Cerebellar nuclear complex (tissue), 1 donor: ENCODE measurements around the gene ST7L.
"Not testable (repeated sequence)": the region's sequence is repeated elsewhere in the genome, so short reads cannot be mapped to it uniquely, and the experiment has no call there.

Experiments used
- DNase-seq, 2 experiments: peaks; one replicate each; lab custom pipeline; 2025; lab: John Stamatoyannopoulos, UW

ST7L gene

GRCh38 chr1:112618721-112619517, at the start of gene ST7L:
Gene ST7L (minus strand): TSS chr1:112619141. CDS start chr1:112619113, 28 bp downstream.
- peak; percentile 9 to 39 for DNase-seq

DNA sequence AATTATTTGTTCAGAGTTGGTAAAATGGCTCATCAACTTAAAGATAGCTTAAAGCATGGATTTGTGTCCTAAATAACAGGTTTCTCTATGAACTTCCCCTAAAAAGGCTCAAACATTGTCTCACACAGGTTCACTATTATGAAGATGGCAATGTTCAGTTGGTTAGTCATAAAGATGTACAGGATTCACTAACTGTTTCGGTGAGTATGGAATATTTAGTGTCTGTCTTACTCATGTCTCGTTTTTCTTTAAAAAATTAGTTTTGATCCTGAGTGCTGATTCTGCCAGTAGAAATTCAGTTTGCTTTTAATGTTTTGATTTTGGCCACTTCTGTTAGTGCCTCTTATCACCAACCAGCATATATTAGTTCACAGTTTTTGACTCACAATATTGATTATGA, 48.0 kb upstream of the ST7L start:
- no peak for DNase-seq

DNA sequence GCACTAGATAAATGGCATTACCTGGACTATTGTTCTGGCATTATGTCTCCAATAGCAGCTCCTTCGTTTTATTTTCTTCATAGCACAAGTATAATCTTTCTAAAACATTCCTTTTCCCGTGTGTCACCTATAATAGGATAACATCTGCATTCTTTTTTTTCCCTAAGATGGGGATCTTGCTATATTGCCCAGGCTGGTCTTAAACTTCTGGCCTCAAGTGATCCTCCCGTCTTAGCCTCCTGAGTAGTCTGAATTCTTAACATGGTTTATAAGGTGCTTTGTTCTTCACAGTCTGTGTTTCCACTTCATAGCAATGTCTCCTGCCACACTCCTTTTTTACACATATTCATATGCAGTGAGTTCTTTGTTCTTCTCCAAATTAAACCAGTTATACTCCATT, 46.9 kb upstream of the ST7L start:
- DNase-seq = no peak

- DNase-seq = no peak
Observed at GRCh38 chr1:112651205-112651604, 32.3 kb upstream of the ST7L start.

GRCh38 chr1:112646225-112646624, 27.3 kb upstream of the ST7L start:
- no peak for DNase-seq

DNA sequence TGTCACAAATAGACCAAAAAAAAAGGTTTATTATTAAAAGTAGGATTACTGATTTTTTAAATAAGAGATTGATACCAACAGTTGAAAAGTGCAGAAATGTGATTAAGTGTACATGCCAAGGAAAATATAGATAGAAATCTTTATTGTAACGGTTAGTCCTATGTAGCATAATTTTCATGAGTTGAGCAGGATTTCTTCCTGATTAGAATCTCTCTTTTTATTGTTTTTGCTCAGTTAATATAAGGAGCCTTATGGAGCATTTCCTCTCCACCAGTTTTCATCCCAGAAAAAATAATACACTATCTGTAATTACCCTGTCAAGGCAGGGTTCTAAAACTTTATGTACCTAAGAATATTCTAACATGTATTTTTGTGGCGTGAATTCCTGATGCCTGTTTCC, 24.1 kb upstream of the ST7L start:
- DNase-seq = no peak

DNA sequence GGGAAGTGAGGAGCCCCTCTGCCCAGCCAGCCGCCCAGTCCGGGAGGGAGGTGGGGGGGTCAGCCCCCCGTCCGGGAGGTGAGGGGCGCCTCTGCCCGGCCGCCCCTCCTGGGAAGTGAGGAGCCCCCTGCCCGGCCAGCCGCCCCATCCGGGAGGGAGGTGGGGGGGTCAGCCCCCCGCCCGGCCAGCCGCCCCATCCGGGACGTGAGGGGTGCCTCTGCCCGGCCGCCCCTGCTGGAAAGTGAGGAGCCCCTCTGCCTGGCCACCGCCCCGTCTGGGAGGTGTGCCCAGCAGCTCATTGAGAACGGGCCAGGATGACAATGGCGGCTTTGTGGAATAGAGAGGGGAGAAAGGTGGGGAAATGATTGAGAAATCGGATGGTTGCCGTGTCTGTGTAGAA, 21.5 kb upstream of the ST7L start:
- DNase-seq = not testable (repeated sequence)

- no peak for DNase-seq
Observed at GRCh38 chr1:112638110-112638428, 19.1 kb upstream of the ST7L start.

DNA sequence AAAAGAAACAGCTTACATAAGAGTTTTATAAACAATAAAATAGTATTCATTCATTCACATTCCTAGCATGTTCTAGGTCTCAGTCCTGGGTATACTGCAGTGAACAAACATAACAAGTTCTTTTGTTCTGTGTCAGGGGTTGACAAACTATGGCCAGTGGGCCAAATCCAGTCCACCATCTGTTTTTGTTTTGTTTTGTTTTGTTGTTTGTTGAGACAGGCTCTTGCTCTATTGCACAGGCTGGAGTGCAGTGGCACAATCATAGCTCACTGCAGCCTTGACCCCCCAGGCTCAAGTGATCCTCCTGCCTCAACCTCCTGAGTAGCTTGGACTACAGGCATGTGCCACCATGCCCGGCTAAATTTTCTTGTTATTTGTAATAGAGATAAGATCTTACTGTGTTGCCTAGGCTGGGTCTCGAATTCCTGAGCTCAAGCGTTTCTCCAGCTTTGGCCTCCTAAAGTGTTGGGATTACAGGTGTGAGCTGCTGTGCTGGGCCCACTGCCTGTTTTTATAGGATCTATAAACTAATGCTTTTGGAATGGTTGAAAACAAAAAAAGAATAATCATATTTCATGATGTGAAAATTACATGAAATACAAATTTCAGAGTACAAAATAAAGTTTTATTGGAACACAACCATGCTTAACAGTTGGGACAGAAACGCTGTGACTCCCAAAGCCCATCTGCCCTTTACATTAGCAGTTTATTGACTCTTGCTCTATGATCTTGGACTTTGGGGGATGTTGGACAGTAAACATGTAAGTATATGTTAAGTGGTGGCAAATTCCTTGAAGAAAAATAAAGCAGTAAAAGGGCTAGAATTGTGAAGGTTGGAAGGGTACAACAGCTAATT, 18.5 kb upstream of the ST7L start:
- DNase-seq = no peak

GRCh38 chr1:112636597-112637253, 17.8 kb upstream of the ST7L start:
- no peak for DNase-seq

GRCh38 chr1:112636056-112636455, 17.1 kb upstream of the ST7L start:
- no peak for DNase-seq

GRCh38 chr1:112634367-112634766, 15.4 kb upstream of the ST7L start:
- no peak for DNase-seq

DNA sequence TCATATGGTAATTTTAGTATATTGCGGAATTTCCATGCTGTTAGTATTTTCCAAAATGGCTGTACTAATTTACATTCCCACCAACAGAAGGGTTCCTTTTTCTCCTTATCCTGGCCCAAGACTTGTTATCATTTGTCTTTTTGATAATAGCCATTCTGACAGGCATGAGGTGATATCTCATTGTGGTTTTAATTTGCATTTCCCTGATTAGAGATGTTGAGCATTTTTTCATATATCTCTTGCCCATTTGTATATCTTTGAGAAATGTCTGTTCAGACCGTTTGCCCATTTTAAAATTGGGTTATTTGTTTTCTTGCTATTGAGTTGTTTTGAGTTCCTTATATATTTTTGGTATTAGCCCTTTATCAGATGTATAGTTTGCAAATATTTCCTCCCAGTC, 14.7 kb upstream of the ST7L start:
- DNase-seq = no peak

- DNase-seq = no peak
Observed at GRCh38 chr1:112629256-112629655, 10.3 kb upstream of the ST7L start.

GRCh38 chr1:112628516-112628915, 9.6 kb upstream of the ST7L start:
- no peak for DNase-seq

- DNase-seq = no peak
Observed at GRCh38 chr1:112626887-112627286, 7.9 kb upstream of the ST7L start.

DNA sequence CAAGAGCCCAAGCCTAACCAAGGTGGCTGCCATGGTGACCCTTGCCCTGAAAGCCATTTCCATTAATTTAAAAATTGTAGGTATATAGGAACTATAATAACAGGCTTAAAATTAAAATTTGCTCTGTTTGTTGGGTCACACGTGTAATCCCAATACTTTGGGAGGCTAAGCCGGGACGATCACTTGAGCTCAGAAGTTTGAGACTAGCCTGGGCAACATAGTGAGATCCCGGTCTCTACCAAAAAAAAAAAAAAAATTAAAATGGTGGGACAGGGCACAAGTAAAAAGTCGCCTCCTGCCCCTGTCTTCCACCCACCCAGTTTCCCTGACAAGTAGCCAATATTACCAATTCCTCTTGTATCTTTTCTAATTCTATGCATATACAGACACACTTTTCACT, 7.3 kb upstream of the ST7L start:
- DNase-seq = no peak

GRCh38 chr1:112625696-112626095, 6.8 kb upstream of the ST7L start:
- DNase-seq = no peak

GRCh38 chr1:112624493-112624892, 5.6 kb upstream of the ST7L start:
- not testable (repeated sequence) for DNase-seq

DNA sequence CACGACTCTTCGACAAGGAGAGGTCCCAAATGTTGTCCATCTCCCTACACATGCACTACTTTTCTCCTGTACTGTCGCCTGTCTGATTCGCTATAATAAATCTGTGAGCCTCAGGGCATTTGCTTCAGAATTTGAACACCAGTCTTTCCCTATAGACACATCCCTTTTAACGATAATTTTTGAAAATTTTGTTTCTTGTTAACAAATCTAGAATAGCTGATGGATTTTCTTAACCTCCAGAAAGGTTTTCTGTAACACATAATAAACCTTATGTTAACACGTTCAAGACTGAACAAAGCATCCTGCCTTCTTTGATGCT, 1.4 kb upstream of the ST7L start:
- DNase-seq = no peak

- peak in 1 of 2 experiments; percentile 53 for DNase-seq
Observed at GRCh38 chr1:112619518-112620376, 806 bp upstream of the ST7L start, which contains the start of gene CAPZA1. Gene CAPZA1 (plus strand): TSS chr1:112619832. CDS start chr1:112619845, 13 bp downstream.
